HG03558 (cell line): ENCODE measurements around the gene ZNF491.
"Not testable (repeated sequence)": the region's sequence is repeated elsewhere in the genome, so short reads cannot be mapped to it uniquely, and the experiment has no call there.

ENCODE experiments used
- ATAC-seq: cut with Tn5 transposase; IDR thresholded peaks from one replicate; pipeline ENCODE4 v1.9.1; 2021; ENCODE audit warnings: moderate number of reproducible peaks; ENCODE audit not compliant: unreplicated experiment; ENCODE audit errors: extremely low read depth

Gene ZNF491

GRCh38 chr19:11798391-11799330 is at the start of gene ZNF491:
TSS of gene ZNF491 (plus strand) at chr19:11798523. CDS start at chr19:11805954, 7,431 bp downstream.
- peak; percentile 76 for ATAC-seq

- no peak for ATAC-seq
Observed at GRCh38 chr19:11749751-11750150, 48.6 kb upstream of the ZNF491 start.

- ATAC-seq: no peak
Observed at GRCh38 chr19:11752244-11752736, 46.0 kb upstream of the ZNF491 start.

GRCh38 chr19:11754663-11755062 is 43.7 kb upstream of the ZNF491 start:
- no peak for ATAC-seq

GRCh38 chr19:11756965-11757364 is 41.4 kb upstream of the ZNF491 start:
- ATAC-seq: no peak

GRCh38 chr19:11759805-11760204 is 38.5 kb upstream of the ZNF491 start:
- no peak for ATAC-seq

- no peak for ATAC-seq
Observed at GRCh38 chr19:11763117-11763516, 35.2 kb upstream of the ZNF491 start.

GRCh38 chr19:11763611-11764010 is 34.7 kb upstream of the ZNF491 start:
- ATAC-seq: no peak

GRCh38 chr19:11766597-11767591 is 31.4 kb upstream of the ZNF491 start, which contains the start of gene ZNF441:
TSS of gene ZNF441 (plus strand) at chr19:11767000. CDS start at chr19:11767194, 194 bp downstream.
- ATAC-seq: no peak

GRCh38 chr19:11767633-11768133 is 30.6 kb upstream of the ZNF491 start:
- no peak for ATAC-seq

GRCh38 chr19:11769995-11770394 is 28.3 kb upstream of the ZNF491 start:
- no peak for ATAC-seq

- not testable (repeated sequence) for ATAC-seq
Observed at GRCh38 chr19:11771520-11771919, 26.8 kb upstream of the ZNF491 start.

GRCh38 chr19:11776669-11777068 is 21.7 kb upstream of the ZNF491 start:
- not testable (repeated sequence) for ATAC-seq

- ATAC-seq: no peak
Observed at GRCh38 chr19:11780431-11781020, 17.8 kb upstream of the ZNF491 start.

- no peak for ATAC-seq
Observed at GRCh38 chr19:11781295-11782057, 16.8 kb upstream of the ZNF491 start.

- no peak for ATAC-seq
Observed at GRCh38 chr19:11783767-11784166, 14.6 kb upstream of the ZNF491 start.

- no peak for ATAC-seq
Observed at GRCh38 chr19:11784356-11784755, 14.0 kb upstream of the ZNF491 start.

GRCh38 chr19:11787536-11787935 is 10.8 kb upstream of the ZNF491 start:
- no peak for ATAC-seq

- no peak for ATAC-seq
Observed at GRCh38 chr19:11792942-11793341, 5.4 kb upstream of the ZNF491 start.
